Activated T-helper 1 cell treated with anti-CD3 and anti-CD28 coated beads, Interleukin-12 subunit alpha, Interleukin-12 subunit beta, Interleukin-2, Interleukin-4 antibody, amounts not matched to agents 30 ng/mL and 10 ng/mL and 1 ng/mL, durations not matched to agents 14 hours and 24 hours and 36 hours (primary cell): ENCODE data around the gene AKAP8. TPM values are rescaled to one million over a fixed set of nuclear protein-coding genes. Genes with fewer than 3 reads are reported as not detected.
A peak's percentile ranks its signal among the peaks of the same experiment; 100 is the strongest.

Source experiments
- DNase-seq: peaks from one replicate; pipeline ENCODE4 v3.0.0; 2021; ENCODE audit warnings: low spot score
- H3K27ac Mint-ChIP-seq: one replicate; pipeline ENCODE4 v1.8.0; 2021; ENCODE audit warnings: mild to moderate bottlenecking, mixed read lengths
- H3K27me3 Mint-ChIP-seq: one replicate; pipeline ENCODE4 v1.8.0; 2022; ENCODE audit warnings: mild to moderate bottlenecking, moderate library complexity, mixed read lengths; ENCODE audit not compliant: insufficient read depth
- H3K36me3 Mint-ChIP-seq: one replicate; pipeline ENCODE4 v1.8.0; 2021; ENCODE audit warnings: low read depth, mixed read lengths
- H3K4me1 Mint-ChIP-seq: one replicate; pipeline ENCODE4 v1.8.0; 2021; ENCODE audit warnings: low read depth, mixed read lengths
- H3K4me3 Mint-ChIP-seq: one replicate; pipeline ENCODE4 v1.8.0; 2021; ENCODE audit warnings: mild to moderate bottlenecking, moderate library complexity, mixed read lengths
- H3K9me3 Mint-ChIP-seq: one replicate; pipeline ENCODE4 v1.8.0; 2021; ENCODE audit warnings: mixed read lengths
- intact Hi-C: fragments of 100-400 bp; cut with micrococcal nuclease; formaldehyde crosslinking; loops from one replicate; pipeline ENCODE4 v1.15.1; 2024
- total RNA-seq: library from RNA; stranded (reverse); gene quantifications from 2 replicates; pipeline ENCODE4 v1.2.3, GENCODE V29; 2022

The AKAP8 gene
- total RNA-seq = 52.7 and 57.5 TPM in 2 replicates

DNA sequence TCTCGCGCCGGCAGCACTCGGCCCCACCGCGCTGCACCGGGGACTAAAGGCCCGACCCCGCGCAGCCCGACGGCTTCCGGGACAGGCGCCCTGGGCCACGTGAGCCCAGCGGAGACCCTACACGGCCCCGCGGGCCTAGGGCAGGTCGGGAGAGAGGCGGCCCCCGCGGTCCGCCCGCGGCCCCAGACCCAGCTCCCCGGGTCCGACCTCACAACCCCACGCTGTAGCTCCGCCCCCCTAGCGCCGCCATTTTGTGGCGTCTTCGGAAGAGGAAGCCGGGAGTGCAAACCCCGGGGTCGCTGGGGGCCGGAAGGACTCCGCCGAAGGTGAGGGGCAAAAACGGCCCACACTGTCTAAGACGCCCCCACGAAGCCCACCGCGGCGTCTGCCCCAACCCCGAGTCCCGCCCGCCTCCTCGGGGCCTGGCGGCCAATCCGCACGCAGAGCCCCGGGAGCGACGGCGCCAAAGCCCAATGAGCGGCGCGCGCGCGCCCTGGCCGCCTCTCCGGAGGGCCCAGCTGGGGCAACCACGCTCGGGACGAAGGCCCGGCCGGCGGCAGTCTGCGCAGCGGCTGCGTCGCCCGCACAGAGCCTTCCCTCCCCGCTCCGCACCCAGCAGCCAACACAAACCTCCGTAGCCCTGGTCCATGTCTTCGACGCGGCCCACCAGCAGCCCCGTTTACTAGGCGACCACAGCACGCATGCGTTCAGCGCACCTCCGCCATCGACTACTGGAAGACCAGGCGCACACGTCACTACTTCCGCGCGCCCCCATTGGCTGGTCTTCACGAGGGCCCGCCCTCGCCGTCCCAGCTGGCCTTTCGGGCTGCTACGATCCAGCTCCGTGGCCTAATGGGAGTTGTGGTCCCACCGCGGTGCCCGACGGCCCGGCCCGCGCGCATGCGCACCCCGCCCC lies at the start of gene AKAP8:
Gene AKAP8 (minus strand): TSS at position 705 of the 916 bp plus-strand sequence. CDS start 56 bp downstream, at position 649.
- H3K9me3 Mint-ChIP-seq = no peaks in the 10 kb centered on the region
- H3K4me3 Mint-ChIP-seq = peak within 1 kb of the TSS; percentile 98
- peak; percentile 98 for DNase-seq
- intact Hi-C loops = loop anchor here (1.0 kb wide), 7 partner anchors 40 to 254 kb away; a partner anchor contains a TSS
- peaks cover 35% of the 10 kb centered on the region for H3K4me1 Mint-ChIP-seq
- H3K27ac Mint-ChIP-seq = peak within 1 kb of the TSS; percentile 100
- no peaks in the 10 kb centered on the region for H3K27me3 Mint-ChIP-seq
- peaks cover 17% of the 10 kb centered on the region for H3K36me3 Mint-ChIP-seq

GRCh38 chr19:15427991-15428471 lies 48.4 kb upstream of the AKAP8 start:
- no peak overlapping the region for H3K27ac Mint-ChIP-seq
- peaks cover 28% of the 10 kb centered on the region for H3K4me1 Mint-ChIP-seq
- no peak overlapping the region for H3K4me3 Mint-ChIP-seq
- DNase-seq = no peak
- H3K36me3 Mint-ChIP-seq = peaks cover 40% of the 10 kb centered on the region
- intact Hi-C loops = no loop called here
- H3K9me3 Mint-ChIP-seq = no peaks in the 10 kb centered on the region
- no peaks in the 10 kb centered on the region for H3K27me3 Mint-ChIP-seq

DNA sequence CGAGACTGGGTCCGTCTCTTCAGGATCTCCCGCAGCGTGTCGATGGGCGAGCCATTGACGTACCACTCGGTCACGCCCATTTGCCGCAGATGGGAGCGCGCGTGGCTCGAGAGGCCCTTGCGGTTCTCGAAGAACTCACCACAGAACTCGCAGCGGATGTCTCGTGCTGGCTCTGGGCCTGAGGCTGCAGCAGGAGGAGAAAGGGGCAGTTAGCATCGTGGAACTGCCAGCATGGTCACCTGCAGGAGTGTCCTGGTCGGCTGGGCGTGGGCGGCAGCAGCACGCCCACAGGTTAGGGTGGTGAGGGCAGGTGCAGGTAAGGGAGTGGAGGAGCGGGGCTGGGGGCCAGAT lies 47.7 kb upstream of the AKAP8 start:
- no peak for DNase-seq
- no peaks in the 10 kb centered on the region for H3K27me3 Mint-ChIP-seq
- H3K4me1 Mint-ChIP-seq = peaks cover 26% of the 10 kb centered on the region
- H3K9me3 Mint-ChIP-seq = no peaks in the 10 kb centered on the region
- H3K4me3 Mint-ChIP-seq = no peak overlapping the region
- intact Hi-C loops = no loop called here
- H3K36me3 Mint-ChIP-seq = peaks cover 46% of the 10 kb centered on the region
- peak overlapping the region; percentile 55 for H3K27ac Mint-ChIP-seq

- Mint-ChIP-seq H3K4me1 (peaks cover 24% of the 10 kb centered on the region), H3K27ac (peak overlapping the region; percentile 40), H3K27me3 (no peaks in the 10 kb centered on the region), H3K4me3 (no peak overlapping the region), H3K9me3 (no peaks in the 10 kb centered on the region), H3K36me3 (peaks cover 47% of the 10 kb centered on the region)
- intact Hi-C loops = no loop called here
- DNase-seq = no peak
Observed at GRCh38 chr19:15426485-15427349, 47.1 kb upstream of the AKAP8 start.

DNA sequence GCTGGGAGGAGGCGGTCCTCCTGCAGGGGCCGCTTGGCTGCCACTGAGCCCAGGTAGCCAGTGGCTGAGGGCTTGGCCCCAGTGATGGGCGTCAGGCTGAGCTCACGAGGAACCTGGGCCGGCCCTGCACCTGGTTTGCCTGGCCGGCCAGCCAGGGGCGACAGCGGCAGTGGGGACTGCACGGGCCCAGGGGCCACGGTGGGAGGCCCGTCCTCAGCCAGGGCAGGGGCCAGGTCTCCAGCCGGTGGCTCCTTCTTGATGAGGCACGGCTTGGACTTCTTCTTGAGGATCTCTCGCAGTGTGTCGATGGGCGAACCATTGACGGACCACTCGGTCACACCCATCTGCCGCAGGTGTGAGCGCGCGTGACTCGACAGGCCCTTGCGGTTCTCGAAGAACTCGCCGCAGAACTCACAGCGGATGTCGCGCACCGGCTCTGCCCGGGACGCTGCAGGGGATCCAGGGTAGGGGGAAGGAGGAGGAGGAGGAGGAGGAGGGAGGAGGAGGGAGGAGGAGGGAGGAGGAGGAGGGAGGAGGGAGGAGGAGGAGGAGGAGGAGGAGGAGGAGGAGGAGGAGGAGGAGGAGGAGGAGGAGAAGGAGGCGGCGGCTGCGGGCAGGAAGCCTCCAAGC lies 45.8 kb upstream of the AKAP8 start:
- Mint-ChIP-seq H3K36me3 (peaks cover 43% of the 10 kb centered on the region), H3K9me3 (no peaks in the 10 kb centered on the region), H3K27ac (no peak overlapping the region), H3K4me1 (peaks cover 11% of the 10 kb centered on the region), H3K27me3 (no peaks in the 10 kb centered on the region), H3K4me3 (no peak overlapping the region)
- DNase-seq = no peak
- intact Hi-C loops = no loop called here

DNA sequence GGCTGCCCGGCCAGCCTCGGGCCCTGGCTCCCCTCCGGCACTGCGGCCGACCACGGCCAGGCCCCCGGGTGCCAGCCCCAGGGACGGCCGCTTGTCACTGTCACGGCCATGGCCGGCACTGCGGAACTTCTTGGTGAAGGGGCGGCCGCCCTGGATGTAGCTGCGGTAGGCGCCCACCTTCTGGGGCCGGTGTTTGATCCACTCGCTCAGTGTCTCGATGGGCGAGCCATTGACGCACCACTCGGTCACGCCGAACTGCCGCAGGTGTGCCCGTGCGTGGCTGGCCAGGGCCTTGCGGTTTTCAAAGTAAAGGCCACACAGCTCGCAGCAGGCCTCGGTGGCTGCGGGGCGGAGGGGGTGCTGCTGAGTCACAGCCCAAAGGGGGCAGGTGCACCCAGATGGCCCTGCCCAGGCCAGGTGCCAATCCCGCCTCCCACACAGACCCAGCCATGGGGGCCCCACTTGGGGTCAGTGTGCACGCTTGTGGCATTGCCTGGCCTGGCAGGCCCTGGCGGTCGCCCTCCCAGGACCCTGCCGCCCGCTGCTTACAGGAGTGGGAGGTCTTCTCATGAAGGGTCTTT lies 45.2 kb upstream of the AKAP8 start:
- Mint-ChIP-seq H3K4me1 (peaks cover 8% of the 10 kb centered on the region), H3K9me3 (no peaks in the 10 kb centered on the region), H3K4me3 (no peak overlapping the region), H3K27me3 (no peaks in the 10 kb centered on the region), H3K36me3 (peaks cover 44% of the 10 kb centered on the region), H3K27ac (no peak overlapping the region)
- intact Hi-C loops = no loop called here
- DNase-seq = no peak

- intact Hi-C loops = no loop called here
- Mint-ChIP-seq H3K36me3 (peaks cover 45% of the 10 kb centered on the region), H3K27ac (no peak overlapping the region)
Observed at GRCh38 chr19:15424121-15424520, 44.5 kb upstream of the AKAP8 start.

GRCh38 chr19:15423130-15423529 lies 43.5 kb upstream of the AKAP8 start:
- H3K36me3 Mint-ChIP-seq = peaks cover 44% of the 10 kb centered on the region
- H3K27ac Mint-ChIP-seq = no peak overlapping the region
- H3K27me3 Mint-ChIP-seq = no peaks in the 10 kb centered on the region
- DNase-seq = no peak
- no peaks in the 10 kb centered on the region for H3K9me3 Mint-ChIP-seq
- intact Hi-C loops = no loop called here
- peaks cover 8% of the 10 kb centered on the region for H3K4me1 Mint-ChIP-seq
- no peak overlapping the region for H3K4me3 Mint-ChIP-seq

More at GRCh38 chr19:15424121-15424520, 44.5 kb upstream of the AKAP8 start:
- no peak for DNase-seq
- no peaks in the 10 kb centered on the region for H3K27me3 Mint-ChIP-seq
- no peaks in the 10 kb centered on the region for H3K9me3 Mint-ChIP-seq
- H3K4me1 Mint-ChIP-seq = peaks cover 8% of the 10 kb centered on the region
- H3K4me3 Mint-ChIP-seq = no peak overlapping the region

DNA sequence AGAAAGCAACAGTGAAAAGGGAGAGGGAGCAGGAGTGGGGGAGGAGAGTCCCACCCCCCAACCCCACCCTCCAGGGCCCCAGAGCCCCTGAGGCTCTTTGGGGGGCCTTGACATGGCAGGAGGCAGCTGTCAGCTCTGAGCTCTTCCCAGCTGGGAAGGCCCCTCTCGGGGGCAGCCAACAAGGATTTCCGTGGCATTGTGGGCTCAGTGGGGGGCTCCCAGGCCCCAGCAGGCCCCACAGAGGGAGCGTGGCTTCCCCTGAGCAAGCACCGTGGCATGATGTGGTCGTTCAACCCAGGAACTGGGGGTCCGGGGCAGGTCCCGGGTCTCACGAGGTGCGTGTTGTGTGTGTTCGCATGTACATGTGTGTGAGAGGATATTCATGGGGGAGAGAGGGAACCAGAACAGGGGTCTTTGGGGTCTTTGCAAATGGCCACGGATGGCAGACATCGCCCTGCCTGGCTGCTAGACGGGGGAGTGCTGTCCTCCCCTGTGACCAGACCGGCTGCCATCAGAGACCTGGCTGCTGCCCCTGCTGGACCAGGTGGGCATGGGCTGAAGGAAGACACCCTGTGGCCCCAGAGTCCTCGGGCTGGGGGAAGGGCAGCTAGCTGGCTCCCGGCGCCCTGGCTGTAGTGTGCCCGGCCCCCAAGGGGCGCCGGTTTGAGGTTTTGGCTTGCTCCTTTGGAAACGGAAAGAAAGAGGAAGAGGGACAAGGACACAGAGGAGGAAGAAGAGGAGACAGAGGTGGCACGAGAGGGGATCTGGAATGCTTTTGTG lies 42.9 kb upstream of the AKAP8 start:
- DNase-seq = no peak
- no peak overlapping the region for H3K4me3 Mint-ChIP-seq
- H3K27ac Mint-ChIP-seq = no peak overlapping the region
- intact Hi-C loops = no loop called here
- H3K4me1 Mint-ChIP-seq = peaks cover 8% of the 10 kb centered on the region
- no peaks in the 10 kb centered on the region for H3K9me3 Mint-ChIP-seq
- peaks cover 42% of the 10 kb centered on the region for H3K36me3 Mint-ChIP-seq
- H3K27me3 Mint-ChIP-seq = no peaks in the 10 kb centered on the region

DNA sequence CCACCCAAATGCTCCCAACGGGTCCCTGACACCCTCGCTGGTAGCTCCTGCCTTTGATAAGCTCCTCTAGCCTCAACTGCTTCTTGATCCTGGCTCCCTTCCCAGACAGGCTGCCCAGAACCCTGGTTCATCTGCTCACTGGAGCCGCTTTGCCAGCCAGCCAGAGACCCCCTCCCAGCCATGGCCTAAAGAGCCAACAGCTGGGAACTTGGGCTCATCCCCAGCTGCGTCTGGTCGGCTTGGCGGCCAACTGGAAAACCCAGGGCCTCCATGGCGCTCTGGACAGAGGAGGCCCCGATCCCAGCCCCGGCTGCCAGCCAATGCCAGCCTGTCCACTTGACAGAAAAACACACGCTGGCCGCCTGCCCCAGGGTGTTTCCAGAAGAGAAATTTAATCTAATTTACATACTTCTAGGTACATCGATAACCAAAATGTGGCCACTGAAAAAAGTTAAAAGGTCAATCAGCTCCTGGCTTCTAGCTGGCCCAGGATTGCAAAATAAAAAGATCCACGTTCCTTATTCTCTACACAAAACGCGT lies 42.2 kb upstream of the AKAP8 start:
- Mint-ChIP-seq H3K4me1 (peaks cover 13% of the 10 kb centered on the region), H3K9me3 (no peaks in the 10 kb centered on the region), H3K36me3 (peaks cover 36% of the 10 kb centered on the region), H3K27me3 (no peaks in the 10 kb centered on the region), H3K27ac (no peak overlapping the region), H3K4me3 (no peak overlapping the region)
- intact Hi-C loops = no loop called here
- DNase-seq = no peak

DNA sequence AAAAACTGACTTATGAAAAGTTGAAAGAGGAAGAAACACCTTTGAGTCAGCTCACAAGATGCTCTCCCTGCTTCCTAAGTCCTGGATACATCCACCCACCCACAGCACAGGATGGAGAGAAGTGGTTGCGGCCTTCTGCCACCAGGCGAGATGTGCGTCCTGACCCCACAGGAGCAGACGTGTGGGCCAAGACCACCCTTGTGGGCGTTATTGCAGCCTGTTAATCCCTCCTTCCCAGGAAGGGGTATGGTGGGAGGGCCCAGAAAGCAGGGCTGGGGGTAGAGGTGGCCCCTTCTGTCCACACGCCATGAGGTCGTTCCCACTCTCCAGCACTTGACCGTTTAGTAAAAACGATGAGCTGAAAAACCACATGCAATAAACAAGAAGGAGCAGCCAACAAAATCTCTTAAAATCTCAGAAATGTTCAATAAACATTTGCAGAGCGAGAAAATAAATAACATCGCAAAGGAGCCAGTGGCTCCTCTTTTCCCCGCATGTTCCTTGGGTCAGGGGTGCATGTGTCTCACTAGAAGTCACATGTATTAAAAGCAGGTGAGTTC lies 41.6 kb upstream of the AKAP8 start:
- intact Hi-C loops = no loop called here
- Mint-ChIP-seq H3K36me3 (peaks cover 33% of the 10 kb centered on the region), H3K9me3 (no peaks in the 10 kb centered on the region), H3K27me3 (no peaks in the 10 kb centered on the region), H3K4me3 (no peak overlapping the region), H3K27ac (no peak overlapping the region), H3K4me1 (peaks cover 14% of the 10 kb centered on the region)
- DNase-seq = no peak
